ENCODE results near the gene POMT2.

Gene POMT2

DNA sequence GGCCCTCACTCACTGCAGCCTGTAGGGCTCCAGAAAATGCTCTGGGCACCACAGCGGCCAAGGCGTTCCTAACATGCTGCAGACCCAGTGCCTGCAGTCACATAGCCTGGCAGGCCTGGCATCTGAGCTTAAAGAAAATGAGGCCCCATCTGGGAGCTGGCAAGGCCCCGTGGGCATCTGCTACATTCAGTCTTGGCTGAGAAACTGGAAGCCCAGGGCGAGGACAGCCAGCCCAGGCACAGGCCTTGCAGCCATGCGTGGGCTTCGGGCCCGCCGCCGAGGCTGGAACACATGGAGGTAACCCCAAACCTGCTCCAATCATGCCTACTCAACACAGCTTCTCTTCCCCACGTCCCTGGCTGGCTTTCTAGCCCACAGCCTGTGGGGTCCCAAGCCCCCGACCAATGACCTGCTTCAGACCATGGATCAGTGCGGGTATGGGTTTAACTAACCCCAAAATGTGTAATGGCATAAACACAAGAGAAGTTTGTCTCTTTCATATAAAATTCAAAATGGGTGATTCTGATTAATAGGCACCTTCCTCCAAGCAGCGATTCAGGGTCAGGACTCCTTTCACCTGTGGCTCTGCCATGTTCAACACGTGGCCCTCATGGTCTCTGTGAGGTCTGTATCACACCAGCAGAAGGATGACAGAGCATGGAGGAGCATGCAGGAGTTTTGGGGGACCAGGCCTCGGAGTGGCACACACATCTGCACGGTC lies 56.1 kb downstream of the POMT2 start:
- Histone ChIP-seq H3K27ac (ENCODE audit: low read length) (no peak overlapping the region), H3K9ac (ENCODE audit: low read length) (no peak overlapping the region), H3K9me3 (ENCODE audit: control insufficient read depth, low read depth, low read length) (no peaks in the 10 kb centered on the region), H3K27me3 (ENCODE audit: control insufficient read depth, insufficient read depth, low read length) (peaks cover 21% of the 10 kb centered on the region), H3K4me1 (ENCODE audit: control insufficient read depth, low read depth, low read length) (no peaks in the 10 kb centered on the region), H3K4me3 (ENCODE audit: low read length) (no peak overlapping the region), H3K36me3 (ENCODE audit: control insufficient read depth, low read depth, low read length) (no peaks in the 10 kb centered on the region)

DNA sequence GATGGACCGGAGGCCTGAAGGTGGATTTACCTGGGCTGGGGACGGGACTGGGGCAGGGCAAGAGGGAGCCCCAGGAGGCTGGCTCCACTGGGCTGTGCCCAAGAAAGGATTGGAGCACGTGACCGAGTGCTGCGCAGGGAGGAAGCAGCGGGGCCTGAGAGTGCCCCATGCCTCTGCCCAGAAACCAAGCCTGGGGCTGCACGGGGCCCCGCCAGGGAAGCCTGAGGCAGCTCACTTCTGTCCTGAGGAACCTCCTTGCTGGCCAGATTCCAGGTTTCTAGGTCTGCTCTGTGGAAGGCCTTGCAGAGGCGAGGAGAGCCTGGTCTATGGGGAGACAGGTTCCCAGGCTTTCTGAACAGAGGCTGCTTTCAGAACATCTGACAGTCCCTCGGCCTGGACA lies 60.1 kb downstream of the POMT2 start:
- Histone ChIP-seq H3K27ac (ENCODE audit: low read length) (no peak overlapping the region), H3K4me3 (ENCODE audit: low read length) (no peak overlapping the region), H3K27me3 (ENCODE audit: control insufficient read depth, insufficient read depth, low read length) (no peaks in the 10 kb centered on the region), H3K36me3 (ENCODE audit: control insufficient read depth, low read depth, low read length) (no peaks in the 10 kb centered on the region), H3K9me3 (ENCODE audit: control insufficient read depth, low read depth, low read length) (no peaks in the 10 kb centered on the region), H3K4me1 (ENCODE audit: control insufficient read depth, low read depth, low read length) (no peaks in the 10 kb centered on the region), H3K9ac (ENCODE audit: low read length) (no peak overlapping the region)

DNA sequence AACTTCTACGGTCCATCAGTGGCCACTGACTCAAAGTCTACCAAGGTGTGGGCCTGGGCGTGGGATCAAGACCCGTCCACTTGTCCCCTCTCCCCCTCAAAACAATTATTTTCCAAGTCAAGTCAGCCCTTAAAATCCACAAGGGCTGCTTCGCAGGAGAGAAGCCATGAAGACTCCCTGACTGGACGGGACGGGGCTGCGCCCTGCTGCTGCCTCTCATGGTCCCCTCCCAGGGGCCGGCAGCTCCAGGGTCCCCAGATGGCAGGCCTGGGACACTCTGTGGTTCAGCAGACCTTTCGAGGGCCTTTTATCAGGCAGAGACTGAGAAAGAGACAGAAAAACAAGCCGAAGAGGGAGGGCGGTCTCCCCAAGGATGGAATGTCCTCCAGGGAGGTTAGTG lies 60.5 kb downstream of the POMT2 start:
- Histone ChIP-seq H3K27ac (ENCODE audit: low read length) (no peak overlapping the region), H3K9me3 (ENCODE audit: control insufficient read depth, low read depth, low read length) (no peaks in the 10 kb centered on the region), H3K27me3 (ENCODE audit: control insufficient read depth, insufficient read depth, low read length) (no peaks in the 10 kb centered on the region), H3K36me3 (ENCODE audit: control insufficient read depth, low read depth, low read length) (no peaks in the 10 kb centered on the region), H3K4me1 (ENCODE audit: control insufficient read depth, low read depth, low read length) (no peaks in the 10 kb centered on the region), H3K9ac (ENCODE audit: low read length) (no peak overlapping the region), H3K4me3 (ENCODE audit: low read length) (no peak overlapping the region)

DNA sequence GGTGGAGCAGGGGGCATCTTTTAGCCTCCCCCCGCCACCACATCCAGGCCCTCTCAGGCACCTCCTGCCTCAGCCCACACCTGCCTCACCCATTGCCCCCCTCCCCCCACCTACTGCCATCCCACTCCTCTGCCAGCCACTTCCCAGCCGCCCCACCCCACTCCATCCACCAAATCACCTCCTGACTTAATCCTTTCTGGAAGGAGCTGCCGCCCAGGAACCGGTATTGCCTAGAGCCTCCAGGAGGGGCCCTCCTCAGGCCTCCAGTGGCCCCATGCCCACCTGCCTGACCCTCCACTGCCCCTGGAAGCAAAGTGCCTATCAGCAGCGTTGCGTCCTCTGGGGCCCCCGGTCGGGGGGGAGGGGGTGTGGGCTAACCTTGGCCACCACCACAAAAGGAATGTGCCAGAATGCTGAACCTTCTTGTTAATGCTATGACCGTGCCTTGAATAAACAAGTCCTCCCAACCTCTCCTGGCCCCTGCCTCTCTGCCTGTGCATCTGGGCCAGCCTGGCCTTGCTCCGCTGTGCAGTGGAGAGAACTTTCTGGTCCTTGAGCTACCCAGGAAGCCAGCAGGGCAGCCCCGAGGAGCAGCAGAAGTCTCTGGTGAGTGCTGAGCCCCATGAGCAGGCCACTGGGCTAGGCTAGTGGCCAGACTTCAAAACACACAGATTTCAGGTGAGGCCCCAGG lies 61.5 kb downstream of the POMT2 start:
- H3K9me3 ChIP-seq (ENCODE audit: control insufficient read depth, low read depth, low read length), result no peaks in the 10 kb centered on the region
- H3K27ac ChIP-seq (ENCODE audit: low read length), result no peak overlapping the region
- no peaks in the 10 kb centered on the region for H3K27me3 ChIP-seq (ENCODE audit: control insufficient read depth, insufficient read depth, low read length)
- H3K4me1 ChIP-seq (ENCODE audit: control insufficient read depth, low read depth, low read length), result no peaks in the 10 kb centered on the region
- no peak overlapping the region for H3K9ac ChIP-seq (ENCODE audit: low read length)
- H3K36me3 ChIP-seq (ENCODE audit: control insufficient read depth, low read depth, low read length), result no peaks in the 10 kb centered on the region
- no peak overlapping the region for H3K4me3 ChIP-seq (ENCODE audit: low read length)

DNA sequence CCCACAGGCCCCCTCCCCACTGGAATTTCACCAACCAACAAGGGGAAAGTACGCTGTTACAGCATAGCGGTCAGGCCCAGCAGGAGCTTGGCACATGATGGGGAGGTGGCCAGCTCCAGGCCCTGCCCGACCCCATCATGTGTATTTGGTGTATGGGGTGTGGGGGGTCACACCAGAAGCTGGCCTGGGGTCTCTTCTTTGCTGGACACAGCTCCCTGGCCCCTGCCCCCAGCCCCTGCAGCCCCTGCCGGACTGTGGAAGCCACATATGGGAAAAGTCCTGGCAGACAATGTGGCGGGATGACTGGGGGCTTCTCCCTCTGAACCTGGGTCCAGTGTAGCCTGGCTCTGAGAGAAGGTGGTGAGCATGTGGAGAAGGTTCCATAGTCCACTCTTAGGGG lies 62.1 kb downstream of the POMT2 start:
- no peak overlapping the region for H3K4me3 ChIP-seq (ENCODE audit: low read length)
- no peak overlapping the region for H3K9ac ChIP-seq (ENCODE audit: low read length)
- H3K9me3 ChIP-seq (ENCODE audit: control insufficient read depth, low read depth, low read length), result no peaks in the 10 kb centered on the region
- H3K4me1 ChIP-seq (ENCODE audit: control insufficient read depth, low read depth, low read length), result no peaks in the 10 kb centered on the region
- no peaks in the 10 kb centered on the region for H3K36me3 ChIP-seq (ENCODE audit: control insufficient read depth, low read depth, low read length)
- H3K27ac ChIP-seq (ENCODE audit: low read length), result no peak overlapping the region
- no peaks in the 10 kb centered on the region for H3K27me3 ChIP-seq (ENCODE audit: control insufficient read depth, insufficient read depth, low read length)

DNA sequence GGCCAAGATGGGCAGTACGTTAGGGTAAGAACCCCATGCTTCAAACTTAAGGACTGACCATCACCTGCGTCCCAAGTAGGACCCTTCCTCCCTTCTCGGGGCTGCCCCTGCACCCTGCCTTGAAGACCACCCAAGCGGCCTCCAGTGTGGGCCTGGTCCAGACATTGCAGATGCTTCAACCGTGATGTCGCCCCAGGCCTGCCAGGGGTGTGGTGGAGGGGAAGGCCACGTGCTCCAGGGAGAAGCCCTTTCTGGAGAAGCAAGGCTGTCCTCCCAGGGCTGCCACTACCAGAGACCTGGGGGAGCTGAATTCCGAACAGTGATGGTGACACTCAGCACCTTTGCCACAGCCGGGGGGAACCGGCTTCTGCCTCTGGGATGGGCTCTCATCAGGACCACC lies 63.0 kb downstream of the POMT2 start:
- H3K27ac ChIP-seq (ENCODE audit: low read length), result no peak overlapping the region
- no peaks in the 10 kb centered on the region for H3K27me3 ChIP-seq (ENCODE audit: control insufficient read depth, insufficient read depth, low read length)
- no peaks in the 10 kb centered on the region for H3K4me1 ChIP-seq (ENCODE audit: control insufficient read depth, low read depth, low read length)

DNA sequence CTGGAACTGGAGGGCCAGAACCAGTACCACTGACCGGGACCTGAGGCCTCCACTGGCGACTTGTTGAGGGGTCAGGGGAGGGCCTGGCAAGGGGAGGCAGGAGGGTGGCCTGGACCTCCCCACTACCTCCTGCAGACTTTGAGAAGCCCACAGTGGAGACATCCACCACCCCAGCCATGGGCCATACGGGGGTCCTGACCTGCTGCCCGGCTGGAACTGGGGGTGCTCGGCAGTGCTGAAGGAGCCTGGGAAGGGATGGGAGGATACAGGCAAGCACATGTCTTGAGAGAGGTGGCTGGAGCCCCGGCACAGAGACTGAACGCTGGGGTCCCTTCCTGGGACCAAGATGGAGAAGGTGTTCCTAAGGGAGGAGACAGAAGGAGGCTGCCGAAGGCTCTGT lies 64.0 kb downstream of the POMT2 start:
- no peak overlapping the region for H3K9ac ChIP-seq (ENCODE audit: low read length)
- no peaks in the 10 kb centered on the region for H3K4me1 ChIP-seq (ENCODE audit: control insufficient read depth, low read depth, low read length)
- H3K27me3 ChIP-seq (ENCODE audit: control insufficient read depth, insufficient read depth, low read length), result no peaks in the 10 kb centered on the region

More for the DNA sequence above, 63.0 kb downstream of the POMT2 start:
- Histone ChIP-seq H3K4me3 (ENCODE audit: low read length) (no peak overlapping the region), H3K36me3 (ENCODE audit: control insufficient read depth, low read depth, low read length) (no peaks in the 10 kb centered on the region), H3K9me3 (ENCODE audit: control insufficient read depth, low read depth, low read length) (no peaks in the 10 kb centered on the region), H3K9ac (ENCODE audit: low read length) (no peak overlapping the region)

DNA sequence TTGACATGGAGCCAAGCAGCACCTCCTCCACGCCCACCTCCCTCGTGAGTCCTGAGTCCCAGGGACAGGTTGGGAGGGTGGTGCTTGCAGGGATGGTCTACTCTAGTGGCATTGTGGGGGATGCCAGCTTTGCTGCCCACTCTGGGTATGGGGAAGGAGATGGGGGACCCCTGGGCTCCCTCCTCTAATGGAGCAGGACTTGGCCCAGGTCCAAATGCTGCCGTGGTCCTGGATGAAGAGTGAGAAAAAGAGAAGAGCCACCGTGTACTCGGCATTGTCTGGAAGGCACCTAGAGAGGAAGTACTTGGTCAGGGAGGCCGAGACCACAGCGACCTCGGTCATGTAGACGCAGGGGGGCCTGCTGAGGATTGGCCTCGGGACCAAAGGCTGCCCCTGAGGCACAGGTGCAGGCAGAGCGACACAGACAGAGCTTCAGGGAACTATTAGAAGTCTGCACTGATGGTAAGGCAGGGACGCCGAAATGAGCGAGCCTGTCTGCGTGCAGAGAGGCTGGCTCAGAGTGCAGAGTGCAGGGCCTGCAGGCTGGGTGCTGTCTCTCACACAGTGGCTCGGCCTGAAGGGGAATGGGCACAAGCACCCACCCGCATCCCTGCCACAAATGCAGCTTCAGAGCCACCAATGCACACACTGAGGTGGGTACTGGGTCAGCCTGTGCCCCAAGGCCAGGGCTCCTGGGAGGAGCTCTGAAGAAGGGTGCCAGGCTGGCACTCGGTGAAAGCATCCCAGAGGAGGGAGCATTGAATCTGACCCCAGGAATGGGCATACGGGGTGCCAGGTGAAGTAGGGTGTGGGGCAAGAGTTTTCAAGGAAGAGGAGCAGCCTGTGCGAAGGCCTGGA lies 67.1 kb downstream of the POMT2 start:
- Histone ChIP-seq H3K4me3 (ENCODE audit: low read length) (no peak overlapping the region), H3K9ac (ENCODE audit: low read length) (no peak overlapping the region), H3K27me3 (ENCODE audit: control insufficient read depth, insufficient read depth, low read length) (no peaks in the 10 kb centered on the region), H3K36me3 (ENCODE audit: control insufficient read depth, low read depth, low read length) (no peaks in the 10 kb centered on the region), H3K4me1 (ENCODE audit: control insufficient read depth, low read depth, low read length) (no peaks in the 10 kb centered on the region), H3K9me3 (ENCODE audit: control insufficient read depth, low read depth, low read length) (no peaks in the 10 kb centered on the region), H3K27ac (ENCODE audit: low read length) (no peak overlapping the region)

More for the DNA sequence above, 64.0 kb downstream of the POMT2 start:
- no peak overlapping the region for H3K4me3 ChIP-seq (ENCODE audit: low read length)
- H3K36me3 ChIP-seq (ENCODE audit: control insufficient read depth, low read depth, low read length), result no peaks in the 10 kb centered on the region
- H3K9me3 ChIP-seq (ENCODE audit: control insufficient read depth, low read depth, low read length), result no peaks in the 10 kb centered on the region
- H3K27ac ChIP-seq (ENCODE audit: low read length), result no peak overlapping the region

DNA sequence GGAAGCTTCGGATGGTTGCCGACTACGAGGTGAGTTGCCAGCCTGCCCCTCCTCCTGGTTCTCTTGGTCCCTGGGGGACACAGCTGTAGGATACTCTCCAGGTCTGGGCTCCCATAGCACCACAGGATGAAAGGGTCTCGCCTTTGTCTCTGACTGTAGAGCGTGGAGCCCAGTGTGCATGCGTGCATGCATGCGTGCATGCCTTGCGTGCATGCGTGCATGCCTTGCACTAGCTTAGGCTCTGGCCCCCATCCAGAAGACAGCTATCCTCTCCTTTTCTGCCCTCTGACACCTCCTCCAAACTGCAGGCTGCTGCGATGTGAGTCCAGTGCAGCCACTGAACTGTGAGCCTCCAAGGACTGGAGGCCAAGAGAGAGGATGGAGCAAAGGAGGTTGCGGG lies 68.8 kb downstream of the POMT2 start:
- Histone ChIP-seq H3K9me3 (ENCODE audit: control insufficient read depth, low read depth, low read length) (no peaks in the 10 kb centered on the region), H3K36me3 (ENCODE audit: control insufficient read depth, low read depth, low read length) (no peaks in the 10 kb centered on the region), H3K4me1 (ENCODE audit: control insufficient read depth, low read depth, low read length) (no peaks in the 10 kb centered on the region), H3K27ac (ENCODE audit: low read length) (no peak overlapping the region), H3K9ac (ENCODE audit: low read length) (no peak overlapping the region), H3K27me3 (ENCODE audit: control insufficient read depth, insufficient read depth, low read length) (no peaks in the 10 kb centered on the region), H3K4me3 (ENCODE audit: low read length) (no peak overlapping the region)

DNA sequence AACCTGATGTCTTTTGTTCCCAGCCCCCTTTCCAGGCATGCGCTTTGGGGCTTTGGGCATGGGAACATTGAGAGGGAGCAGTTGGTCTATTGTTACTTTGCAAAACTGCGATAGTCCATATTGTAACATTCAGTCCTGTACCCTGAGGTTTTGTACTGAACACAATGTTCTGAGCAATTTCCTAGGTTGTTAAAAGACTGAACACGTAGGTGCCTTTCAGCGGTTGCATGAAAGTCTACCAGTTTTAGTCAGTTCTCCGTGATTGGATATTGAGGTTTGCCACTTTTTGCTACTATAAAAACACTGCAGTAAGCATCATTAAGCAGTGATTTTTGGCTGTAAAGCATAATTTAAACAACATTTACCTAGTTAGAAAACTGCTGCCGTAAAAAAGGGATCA lies 69.8 kb downstream of the POMT2 start:
- no peaks in the 10 kb centered on the region for H3K36me3 ChIP-seq (ENCODE audit: control insufficient read depth, low read depth, low read length)

DNA sequence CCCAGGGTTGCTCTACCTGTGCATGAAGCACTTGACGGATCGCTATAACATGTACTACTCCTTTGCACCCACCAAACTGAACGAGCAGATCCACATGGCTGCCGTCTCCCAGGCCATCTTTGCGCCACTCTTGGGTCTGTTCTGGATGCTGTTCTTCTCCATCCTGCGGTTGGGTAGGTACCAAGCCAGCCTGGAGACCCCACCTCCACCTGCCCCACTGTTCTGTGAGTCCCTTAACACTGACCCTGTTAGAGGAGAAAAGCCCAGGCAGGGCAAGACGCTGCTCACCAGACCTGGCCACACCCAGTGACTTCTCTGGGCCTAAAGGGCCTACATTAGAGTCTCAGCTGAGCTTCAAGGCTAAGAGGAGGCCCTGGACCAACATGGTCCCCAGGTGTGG lies 71.4 kb downstream of the POMT2 start:
- no peaks in the 10 kb centered on the region for H3K36me3 ChIP-seq (ENCODE audit: control insufficient read depth, low read depth, low read length)

More for the DNA sequence above, 69.8 kb downstream of the POMT2 start:
- Histone ChIP-seq H3K9ac (ENCODE audit: low read length) (no peak overlapping the region), H3K4me1 (ENCODE audit: control insufficient read depth, low read depth, low read length) (no peaks in the 10 kb centered on the region), H3K27ac (ENCODE audit: low read length) (no peak overlapping the region), H3K27me3 (ENCODE audit: control insufficient read depth, insufficient read depth, low read length) (no peaks in the 10 kb centered on the region), H3K9me3 (ENCODE audit: control insufficient read depth, low read depth, low read length) (no peaks in the 10 kb centered on the region), H3K4me3 (ENCODE audit: low read length) (no peak overlapping the region)

More for the DNA sequence above, 71.4 kb downstream of the POMT2 start:
- Histone ChIP-seq H3K4me1 (ENCODE audit: control insufficient read depth, low read depth, low read length) (no peaks in the 10 kb centered on the region), H3K4me3 (ENCODE audit: low read length) (no peak overlapping the region), H3K27me3 (ENCODE audit: control insufficient read depth, insufficient read depth, low read length) (no peaks in the 10 kb centered on the region), H3K9ac (ENCODE audit: low read length) (no peak overlapping the region), H3K9me3 (ENCODE audit: control insufficient read depth, low read depth, low read length) (no peaks in the 10 kb centered on the region), H3K27ac (ENCODE audit: low read length) (no peak overlapping the region)
